NCI-H748 (cell line): ENCODE data around the gene ZBTB4.
"Not testable (repeated sequence)": the region's sequence is repeated elsewhere in the genome, so short reads cannot be mapped to it uniquely, and the experiment has no call there.

Experiments
- DNase-seq: peaks from one replicate; lab custom pipeline; 2025; ENCODE audit not compliant: unreplicated experiment; lab: John Stamatoyannopoulos, UW

The ZBTB4 gene

DNA sequence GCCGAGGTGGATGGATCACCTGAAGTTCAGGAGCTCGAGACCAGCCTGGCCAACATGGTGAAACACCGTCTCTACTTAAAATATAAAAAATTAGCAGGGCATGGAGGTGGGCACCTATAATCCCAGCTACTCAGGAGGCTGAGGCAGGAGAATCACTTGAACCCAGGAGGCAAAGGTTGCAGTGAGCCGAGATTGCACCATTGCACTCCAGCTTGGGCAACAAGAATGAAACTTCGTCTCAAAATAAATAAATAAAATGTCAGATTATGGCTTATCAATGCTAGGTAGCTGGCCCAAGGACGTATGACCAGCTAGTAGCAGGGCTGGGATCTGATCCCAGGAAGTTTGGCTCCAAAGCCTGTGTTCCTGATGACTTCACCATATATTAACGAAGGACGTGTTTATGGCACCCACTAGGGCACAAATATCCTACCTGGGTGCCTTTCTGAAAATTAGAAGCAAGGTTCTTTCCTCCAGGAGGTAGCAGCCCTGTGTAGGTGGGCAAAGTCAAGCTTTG is 8.9 kb downstream of the ZBTB4 start:
- DNase-seq, result not testable (repeated sequence)

- DNase-seq, result not testable (repeated sequence)
Measured at GRCh38 chr17:7469843-7470242, 9.6 kb downstream of the ZBTB4 start.

- no peak for DNase-seq
Measured at GRCh38 chr17:7468804-7469389, 10.5 kb downstream of the ZBTB4 start.

GRCh38 chr17:7468290-7468689 is 11.1 kb downstream of the ZBTB4 start:
- DNase-seq, result no peak

DNA sequence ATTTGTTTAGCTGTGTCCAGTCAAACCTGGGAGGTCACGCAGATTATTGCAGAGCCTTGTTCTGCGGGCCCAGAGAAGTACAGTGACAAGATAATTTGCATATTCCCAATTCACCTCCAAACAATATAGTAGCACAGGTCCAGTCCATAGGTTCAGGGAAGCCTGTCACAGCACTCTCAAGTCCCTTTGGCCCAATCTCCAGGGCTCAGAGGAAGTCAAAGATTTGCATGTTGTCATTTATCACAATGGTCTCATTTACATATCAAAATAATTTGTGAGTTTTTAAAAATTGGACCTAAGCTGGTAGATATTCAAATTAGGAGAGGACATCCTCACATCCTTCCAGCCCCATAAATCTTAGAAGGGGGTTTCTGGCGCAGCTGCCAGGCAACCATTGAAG is 11.9 kb downstream of the ZBTB4 start:
- no peak for DNase-seq

DNA sequence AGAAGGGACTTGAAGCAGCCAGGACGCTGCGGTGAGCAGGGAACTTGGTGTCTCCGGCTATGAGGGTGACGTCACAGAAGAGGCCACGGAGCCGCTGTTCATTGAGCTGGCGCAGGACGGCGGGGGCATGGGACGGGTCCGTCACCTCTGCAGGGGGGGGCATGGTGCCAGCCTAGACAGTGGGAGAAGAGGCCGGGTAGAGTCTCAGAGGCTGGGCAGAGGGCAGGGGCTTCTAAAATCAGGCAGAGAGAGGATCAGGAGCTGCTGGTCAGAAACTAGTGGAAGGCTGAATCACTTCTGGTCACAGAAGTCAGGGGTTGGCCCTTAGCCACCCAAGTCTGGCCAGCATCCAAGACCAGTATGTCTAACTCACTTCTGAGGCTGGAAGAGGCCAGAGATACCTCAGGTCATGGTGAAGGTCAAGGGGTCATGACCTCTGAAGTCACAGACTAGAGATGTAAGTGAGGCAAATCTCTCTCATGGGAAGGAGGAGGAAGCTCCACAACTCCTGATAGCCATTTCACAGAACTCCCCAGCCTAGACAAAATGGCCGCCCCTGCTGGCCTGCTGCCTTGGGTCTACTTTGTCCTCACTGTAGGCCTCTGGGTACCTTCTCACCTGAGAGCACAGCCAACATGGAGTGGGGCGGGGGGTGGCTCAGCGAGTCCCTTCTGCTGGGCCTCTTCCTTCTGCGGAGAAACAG is 12.6 kb downstream of the ZBTB4 start:
- DNase-seq, result no peak

DNA sequence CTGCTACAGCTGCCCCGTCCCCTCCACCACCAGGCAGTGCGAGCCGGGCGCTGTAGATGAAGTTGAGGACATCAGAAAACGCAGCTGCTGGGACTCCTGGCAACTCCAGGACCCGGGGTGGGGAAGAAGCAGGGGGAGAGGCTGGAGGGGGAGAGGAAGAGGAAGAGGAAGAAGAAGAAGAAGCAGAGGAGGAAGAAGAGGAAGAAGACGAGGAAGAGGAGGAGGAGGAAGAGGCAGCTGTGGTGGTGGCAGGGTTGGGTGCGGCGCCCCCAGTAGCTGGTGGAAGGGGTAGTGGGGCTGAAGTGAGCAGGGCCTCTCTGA is 13.2 kb downstream of the ZBTB4 start:
- no peak for DNase-seq

GRCh38 chr17:7465597-7466275 is 13.7 kb downstream of the ZBTB4 start:
- DNase-seq, result no peak

DNA sequence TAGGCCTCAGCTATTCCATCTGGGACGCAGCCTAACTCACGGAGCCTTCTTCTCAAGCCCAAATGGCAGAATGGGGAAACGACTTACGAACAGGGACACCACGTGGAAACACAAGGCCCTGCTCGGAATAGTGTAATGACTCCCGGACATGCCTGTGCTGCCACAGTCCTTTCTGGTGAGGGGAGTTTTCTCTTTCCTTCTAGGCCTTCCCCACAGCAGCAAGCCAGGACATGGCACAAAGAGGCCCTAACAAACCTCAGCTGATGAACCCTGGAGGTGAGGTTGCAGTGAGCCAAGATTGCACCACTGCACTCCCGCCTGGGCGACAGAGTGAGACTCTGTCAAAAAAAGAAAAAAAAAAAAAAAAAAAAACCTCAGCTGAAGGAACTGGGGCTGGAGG is 15.3 kb downstream of the ZBTB4 start:
- no peak for DNase-seq

DNA sequence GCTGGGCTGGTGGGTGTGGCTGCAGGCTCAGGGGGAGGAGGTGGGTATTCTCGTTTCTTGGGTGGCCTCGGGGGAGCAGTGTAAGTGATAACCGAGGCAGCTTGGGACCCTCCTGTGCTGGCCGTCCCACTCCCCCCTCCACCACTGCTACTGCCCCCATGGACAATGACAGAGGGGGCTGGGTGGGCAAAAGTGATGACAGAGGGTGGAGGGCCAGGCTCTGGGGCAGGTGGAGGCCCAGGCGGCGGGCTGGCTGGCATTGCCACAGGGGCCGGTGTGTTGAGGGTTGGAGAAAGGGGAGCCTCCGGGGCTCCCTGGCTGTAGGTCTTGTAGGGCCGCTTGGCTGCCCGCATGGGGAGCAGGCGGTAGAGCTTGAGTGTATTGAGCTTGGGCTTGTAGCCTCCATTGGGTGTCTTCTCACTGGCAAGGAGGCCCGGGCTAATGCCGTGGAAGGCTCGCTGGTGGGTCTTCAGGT is 16.0 kb downstream of the ZBTB4 start:
- DNase-seq, result no peak

GRCh38 chr17:7462474-7463371 is 16.7 kb downstream of the ZBTB4 start:
- no peak for DNase-seq

- DNase-seq, result no peak
Measured at GRCh38 chr17:7460850-7461660, 18.4 kb downstream of the ZBTB4 start.

GRCh38 chr17:7459961-7460545 is 19.4 kb downstream of the ZBTB4 start:
- no peak for DNase-seq

DNA sequence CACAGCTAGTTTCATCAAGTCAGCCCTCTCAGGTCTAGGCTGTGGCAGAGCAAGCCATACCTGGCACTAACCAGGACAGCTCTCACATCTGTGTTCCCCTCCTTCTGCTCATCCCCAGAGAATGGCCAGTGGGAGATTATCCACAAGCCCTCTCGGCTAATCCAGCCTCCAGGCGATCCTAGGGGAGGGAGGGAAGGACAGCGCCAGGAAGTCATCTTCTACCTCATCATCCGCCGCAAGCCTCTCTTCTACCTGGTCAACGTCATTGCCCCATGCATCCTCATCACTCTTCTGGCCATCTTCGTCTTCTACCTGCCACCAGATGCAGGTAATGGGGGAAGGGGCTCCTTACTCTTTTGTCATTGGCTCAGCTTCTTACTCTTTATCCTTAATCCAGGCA is 31.0 kb downstream of the ZBTB4 start:
- no peak for DNase-seq

DNA sequence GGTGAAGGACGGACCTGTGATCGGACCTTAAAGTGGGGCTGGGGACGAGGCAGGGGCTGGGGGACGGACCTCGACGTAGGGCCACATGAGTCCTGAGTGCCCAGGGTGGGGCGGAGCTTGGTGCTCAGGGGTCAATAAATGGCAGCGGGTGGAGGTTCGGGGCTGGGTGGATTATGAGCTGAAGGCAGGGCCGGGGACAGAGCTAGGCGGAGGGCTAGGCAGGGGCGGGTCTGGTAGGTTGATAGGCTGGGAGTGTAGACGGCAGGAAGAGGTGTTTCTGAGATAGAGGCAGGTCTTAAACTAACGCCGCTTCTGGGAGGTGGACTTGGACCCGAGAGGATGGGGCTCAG is 33.8 kb downstream of the ZBTB4 start:
- no peak for DNase-seq

DNA sequence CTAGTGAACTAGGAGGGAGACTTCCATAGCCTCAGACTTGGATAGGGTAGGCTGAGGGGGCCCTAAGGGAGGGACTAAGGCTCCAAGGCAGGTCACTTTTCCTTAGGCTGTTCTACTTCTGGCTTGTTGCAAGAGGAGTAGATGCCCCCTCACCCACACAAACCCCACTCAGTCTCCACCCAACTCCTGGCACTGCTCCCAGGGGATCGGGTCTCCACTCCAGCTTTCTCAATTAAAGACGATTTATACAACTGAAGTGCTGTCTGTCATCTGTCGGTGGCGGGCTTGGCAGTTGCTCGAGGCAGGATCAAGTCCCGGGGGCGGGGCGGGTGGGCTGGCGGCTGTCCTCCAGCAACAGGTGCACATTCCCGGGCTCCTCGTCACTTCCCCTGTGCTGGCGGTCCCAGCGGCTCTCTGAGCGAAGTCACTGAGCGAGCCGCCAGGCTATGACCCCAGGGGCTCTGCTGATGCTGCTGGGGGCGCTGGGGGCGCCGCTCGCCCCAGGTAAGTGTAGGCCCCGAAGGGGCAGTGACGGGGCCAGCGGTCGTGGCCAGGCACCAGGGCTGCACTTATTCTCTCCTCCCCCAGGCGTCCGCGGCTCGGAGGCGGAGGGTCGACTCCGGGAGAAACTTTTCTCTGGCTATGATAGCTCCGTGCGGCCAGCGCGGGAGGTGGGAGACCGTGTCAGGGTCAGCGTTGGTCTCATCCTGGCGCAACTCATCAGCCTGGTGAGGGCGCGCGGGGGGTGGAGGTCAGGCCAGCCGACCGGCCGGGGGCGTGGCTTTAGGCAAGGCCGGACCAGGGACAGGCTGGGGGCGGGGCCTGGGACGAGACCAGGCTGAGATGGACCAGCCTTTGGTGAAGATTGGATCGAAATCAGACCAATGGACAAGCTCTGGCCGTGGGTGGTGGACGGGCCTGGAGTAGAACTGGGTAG is 34.5 kb downstream of the ZBTB4 start, which contains the start of gene CHRNB1:
TSS of gene CHRNB1 (plus strand) at position 380 of the 937 bp plus-strand sequence. CDS start at position 447, 67 bp downstream.
- peak; percentile 30 for DNase-seq

DNA sequence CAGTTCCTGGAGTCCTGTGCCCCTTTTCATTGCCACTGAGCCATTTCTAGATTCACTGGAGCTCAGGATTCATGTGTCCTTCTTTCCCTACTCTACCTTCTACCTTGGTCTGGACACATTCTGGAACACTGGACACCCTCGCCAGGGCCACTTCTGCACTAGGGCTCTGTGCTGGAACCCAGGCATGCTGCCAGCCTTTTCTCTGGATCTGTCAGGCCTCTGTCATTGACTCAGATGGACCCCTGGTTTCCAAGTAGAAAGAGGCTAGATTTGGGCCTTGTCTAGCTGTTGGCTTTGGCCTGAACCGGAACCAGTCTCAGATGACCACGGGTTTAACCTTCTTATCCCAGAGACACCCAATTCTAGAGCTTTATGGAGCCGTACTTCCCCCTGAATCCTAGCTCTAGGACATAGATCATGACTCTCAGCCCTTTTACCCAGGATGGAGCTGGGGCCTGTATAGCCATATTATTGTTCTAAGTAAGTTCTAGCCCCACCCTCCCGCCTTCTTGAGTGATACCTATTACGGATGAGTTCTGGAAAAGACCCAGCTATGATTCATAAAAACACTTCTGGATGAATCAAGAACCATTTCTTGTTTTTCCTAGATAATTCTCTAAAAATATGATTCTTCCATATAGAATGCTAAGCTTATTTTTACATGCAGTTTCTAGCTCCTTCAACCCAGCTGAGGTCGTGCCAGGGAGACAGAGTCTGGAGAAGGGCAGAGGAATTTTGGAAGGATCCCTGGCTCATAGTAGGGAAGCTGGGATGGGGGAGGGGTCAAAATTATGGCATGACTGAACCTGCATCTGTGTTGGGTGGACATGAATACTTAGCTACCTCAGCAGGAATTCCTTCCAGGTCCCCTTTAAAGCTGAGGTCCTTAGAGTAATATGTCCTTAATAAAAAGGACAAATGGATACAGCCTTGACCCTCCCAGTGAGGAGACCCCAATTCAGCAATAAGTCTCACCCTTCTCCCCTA is 35.6 kb downstream of the ZBTB4 start:
- DNase-seq, result no peak

DNA sequence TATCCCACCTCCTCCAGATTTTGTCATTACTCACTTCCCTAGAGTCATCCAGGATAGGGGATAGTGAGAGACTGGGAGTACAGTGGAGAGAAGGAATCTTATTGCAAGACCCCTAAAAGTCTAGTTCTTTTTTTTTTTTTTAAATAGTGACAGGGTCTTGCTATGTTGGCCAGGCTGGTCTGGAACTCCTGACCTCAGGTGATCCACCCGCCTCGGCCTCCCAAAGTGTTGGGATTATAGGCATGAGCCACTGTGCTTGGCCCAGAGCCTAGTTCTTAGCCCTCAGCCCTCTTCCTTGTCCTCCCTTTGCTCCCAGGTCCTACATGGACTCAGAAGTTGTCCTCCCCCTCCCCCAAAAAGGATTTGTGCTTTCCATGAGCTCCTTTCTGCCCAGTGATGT is 37.3 kb downstream of the ZBTB4 start:
- no peak for DNase-seq
